22Rv1 (cell line): Measurements from ENCODE around the gene SPATC1L.

Experiments used
- ZFX ChIP-seq: fragments of 450-650 bp; IDR thresholded peaks from 2 replicates; pipeline ENCODE4 v1.6.1; 2017; ENCODE audit warnings: antibody characterized with exemption, borderline replicate concordance
- TF ChIP-seq, protein P1 (sequence below): fragments of 450-650 bp; IDR thresholded peaks from 2 replicates; pipeline ENCODE4 v1.5.1; 2017; ENCODE audit warnings: mild to moderate bottlenecking

- TF ChIP-seq, protein P1, sequence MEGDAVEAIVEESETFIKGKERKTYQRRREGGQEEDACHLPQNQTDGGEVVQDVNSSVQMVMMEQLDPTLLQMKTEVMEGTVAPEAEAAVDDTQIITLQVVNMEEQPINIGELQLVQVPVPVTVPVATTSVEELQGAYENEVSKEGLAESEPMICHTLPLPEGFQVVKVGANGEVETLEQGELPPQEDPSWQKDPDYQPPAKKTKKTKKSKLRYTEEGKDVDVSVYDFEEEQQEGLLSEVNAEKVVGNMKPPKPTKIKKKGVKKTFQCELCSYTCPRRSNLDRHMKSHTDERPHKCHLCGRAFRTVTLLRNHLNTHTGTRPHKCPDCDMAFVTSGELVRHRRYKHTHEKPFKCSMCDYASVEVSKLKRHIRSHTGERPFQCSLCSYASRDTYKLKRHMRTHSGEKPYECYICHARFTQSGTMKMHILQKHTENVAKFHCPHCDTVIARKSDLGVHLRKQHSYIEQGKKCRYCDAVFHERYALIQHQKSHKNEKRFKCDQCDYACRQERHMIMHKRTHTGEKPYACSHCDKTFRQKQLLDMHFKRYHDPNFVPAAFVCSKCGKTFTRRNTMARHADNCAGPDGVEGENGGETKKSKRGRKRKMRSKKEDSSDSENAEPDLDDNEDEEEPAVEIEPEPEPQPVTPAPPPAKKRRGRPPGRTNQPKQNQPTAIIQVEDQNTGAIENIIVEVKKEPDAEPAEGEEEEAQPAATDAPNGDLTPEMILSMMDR: no peak
- no peak for TF ChIP-seq ZFX
Observed at GRCh38 chr21:46154155-46154954, 29.9 kb downstream of the SPATC1L start.
